GM23338 (cell line): ENCODE measurements around the gene IL1A. TPM values are rescaled to one million over a fixed set of nuclear protein-coding genes. Genes with fewer than 3 reads are reported as not detected.

ENCODE experiments used
- ATAC-seq: fragments of 200-7000 bp; cut with Tn5 transposase; 3 replicates; pipeline ENCODE4 v1.9.1; 2020
- DNase-seq: peaks from one replicate; pipeline ENCODE4 v3.0.0-alpha.2; 2015; ENCODE audit warnings: low spot score
- H2AFZ ChIP-seq: fragments of 200-600 bp; sonication (generic); 2 replicates; pipeline ENCODE4 v1.8.0; 2016; ENCODE audit warnings: antibody characterized with exemption, mild to moderate bottlenecking, moderate library complexity
- H3F3A ChIP-seq: fragments of 200-600 bp; sonication (generic); replicated peaks from 2 replicates; pipeline ENCODE4 v1.8.0; 2017; ENCODE audit warnings: antibody characterized with exemption, mixed run types, low read depth
- H3K27ac ChIP-seq: fragments of 200-600 bp; sonication (generic); 2 replicates; pipeline ENCODE4 v1.6.1; 2016; ENCODE audit warnings: low read depth
- H3K27me3 ChIP-seq: fragments of 200-600 bp; sonication (generic); 2 replicates; pipeline ENCODE4 v1.8.0; 2016; ENCODE audit warnings: mild to moderate bottlenecking, mixed run types, moderate library complexity; ENCODE audit not compliant: insufficient read depth
- H3K36me3 ChIP-seq: fragments of 200-600 bp; sonication (generic); 2 replicates; pipeline ENCODE4 v1.8.0; 2016; ENCODE audit warnings: mild to moderate bottlenecking; ENCODE audit not compliant: insufficient read depth
- H3K4me1 ChIP-seq: fragments of 200-600 bp; sonication (generic); 2 replicates; pipeline ENCODE4 v1.8.0; 2016; ENCODE audit warnings: mild to moderate bottlenecking, moderate library complexity; ENCODE audit not compliant: insufficient read depth
- H3K4me2 ChIP-seq: fragments of 200-600 bp; sonication (generic); 2 replicates; pipeline ENCODE4 v1.7.1; 2017; ENCODE audit warnings: mixed run types
- H3K4me3 ChIP-seq: fragments of 200-600 bp; sonication (generic); 2 replicates; pipeline ENCODE4 v1.6.1; 2016; ENCODE audit warnings: mixed run types
- H3K79me2 ChIP-seq: fragments of 200-600 bp; sonication (generic); replicated peaks from 2 replicates; pipeline ENCODE4 v1.8.0; 2017; ENCODE audit warnings: mild to moderate bottlenecking; ENCODE audit not compliant: insufficient read depth
- H3K9me2 ChIP-seq: fragments of 200-600 bp; sonication (generic); 2 replicates; pipeline ENCODE4 v1.8.0; 2017; ENCODE audit not compliant: insufficient read depth
- H4K20me1 ChIP-seq: fragments of 200-600 bp; sonication (generic); replicated peaks from 2 replicates; pipeline ENCODE4 v1.8.0; 2017; ENCODE audit warnings: mild to moderate bottlenecking; ENCODE audit not compliant: insufficient read depth
- H3K27ac Mint-ChIP-seq: 2 replicates; pipeline ENCODE4 v1.8.0; 2020; ENCODE audit warnings: inconsistent platforms, mild to moderate bottlenecking, moderate library complexity, mixed read lengths
- H3K27me3 Mint-ChIP-seq: 3 replicates; pipeline ENCODE4 v1.8.0; 2022; ENCODE audit warnings: low read depth, mild to moderate bottlenecking, moderate library complexity, mixed read lengths, inconsistent platforms; ENCODE audit not compliant: insufficient read depth, poor library complexity
- H3K36me3 Mint-ChIP-seq: 3 replicates; pipeline ENCODE4 v1.8.0; 2021; ENCODE audit warnings: low read depth, mild to moderate bottlenecking, inconsistent platforms, moderate library complexity, mixed read lengths
- H3K4me1 Mint-ChIP-seq: 3 replicates; pipeline ENCODE4 v1.8.0; 2020; ENCODE audit warnings: mild to moderate bottlenecking, inconsistent platforms, mixed read lengths
- H3K4me3 Mint-ChIP-seq: 3 replicates; pipeline ENCODE4 v1.8.0; 2021; ENCODE audit warnings: moderate library complexity, mild to moderate bottlenecking, inconsistent platforms, mixed read lengths
- H3K9me3 Mint-ChIP-seq: 3 replicates; pipeline ENCODE4 v1.8.0; 2020; ENCODE audit warnings: moderate library complexity, mild to moderate bottlenecking, inconsistent platforms, mixed read lengths
- CREB1 ChIP-seq: fragments of 250-450 bp; sonication (Bioruptor Pico); IDR thresholded peaks from 2 replicates; pipeline ENCODE4 v1.5.0; 2020; ENCODE audit warnings: low read depth, mild to moderate bottlenecking, moderate library complexity
- CTCF ChIP-seq, 2 experiments: fragments of 200-600 bp in 1 of 2; sonication (generic) in 1 of 2; conservative IDR thresholded peaks; 2 replicates each; pipeline versions ENCODE4 v1.5.1 to v1.6.1; 2016 to 2017; ENCODE audit warnings: antibody characterized with exemption in 2 of 2, low read depth in 2 of 2, mild to moderate bottlenecking in 2 of 2, moderate library complexity in 1 of 2
- ETS1 ChIP-seq: IDR thresholded peaks from 2 replicates; pipeline ENCODE4 v1.6.1; 2016; ENCODE audit warnings: antibody characterized with exemption
- EZH2phosphoT487 ChIP-seq: fragments of 200-600 bp; sonication (generic); IDR thresholded peaks from one replicate; pipeline ENCODE4 v1.8.1; 2018; ENCODE audit warnings: antibody characterized with exemption; ENCODE audit not compliant: unreplicated experiment
- JUNB ChIP-seq: IDR thresholded peaks from one replicate; pipeline ENCODE4 v1.6.1; 2016; ENCODE audit warnings: antibody characterized with exemption; ENCODE audit not compliant: unreplicated experiment
- NANOG ChIP-seq: IDR thresholded peaks from 2 replicates; pipeline ENCODE4 v1.6.1; 2016; ENCODE audit warnings: antibody characterized with exemption, borderline replicate concordance
- POLR2AphosphoS5 ChIP-seq: IDR thresholded peaks from 2 replicates; pipeline ENCODE4 v1.6.1; 2016; ENCODE audit warnings: antibody characterized with exemption, low read depth
- REST ChIP-seq: IDR thresholded peaks from one replicate; pipeline ENCODE4 v1.6.1; 2018; ENCODE audit warnings: antibody characterized with exemption; ENCODE audit not compliant: unreplicated experiment
- STAT1 ChIP-seq: IDR thresholded peaks from one replicate; pipeline ENCODE4 v1.6.1; 2016; ENCODE audit warnings: antibody characterized with exemption; ENCODE audit not compliant: unreplicated experiment
- ZNF331 ChIP-seq: fragments of 250-450 bp; sonication (Bioruptor Pico); IDR thresholded peaks from 2 replicates; pipeline ENCODE4 v1.5.0; 2020; ENCODE audit warnings: low read depth, mild to moderate bottlenecking, moderate library complexity
- ZNF462 ChIP-seq: fragments of 250-450 bp; sonication (Bioruptor Pico); IDR thresholded peaks from 2 replicates; pipeline ENCODE4 v1.5.0; 2020; ENCODE audit warnings: mild to moderate bottlenecking, moderate library complexity
- polyA plus RNA-seq: library from polyadenylated mRNA; unstranded; fragments of >200 nt; fragmentation: Nextera tagmentation; extraction: Ambion mirVana; gene quantifications from 2 replicates; pipeline ENCODE4 v1.2.1, GENCODE V29; 2016
- total RNA-seq: library from RNA; depleted of rRNA; stranded (reverse); fragments of >200 nt; shearing (Covaris generic); gene quantifications from 2 replicates; pipeline ENCODE4 v1.2.3, GENCODE V29; 2014

IL1A gene
- total and polyA plus RNA-seq, 2 experiments from 2014 or later, result 0.65 to 0.73 TPM

- H3K4me3 Mint-ChIP-seq, result no peak overlapping the region
- no peak overlapping the region for H3K27ac Mint-ChIP-seq
- Histone ChIP-seq H3K4me3 (no peak overlapping the region), H3F3A (no peaks in the 10 kb centered on the region), H3K4me1 (no peaks in the 10 kb centered on the region; the same call in 1 of the 2 replicates), H4K20me1 (no peaks in the 10 kb centered on the region), H3K27me3 (no peaks in the 10 kb centered on the region), H3K27ac (no peak overlapping the region), H3K4me2 (no peak overlapping the region), H3K9me2 (no peaks in the 10 kb centered on the region), H2AFZ (no peak overlapping the region), H3K79me2 (no peaks in the 10 kb centered on the region), H3K36me3 (no peaks in the 10 kb centered on the region)
- no peaks in the 10 kb centered on the region for H3K4me1 Mint-ChIP-seq
- H3K9me3 Mint-ChIP-seq, result no peaks in the 10 kb centered on the region
- DNase-seq (no peak), ATAC-seq (no peak)
- TF ChIP-seq ZNF462 (CRISPR knock-in tag) (no peak), ZNF331 (CRISPR knock-in tag) (no peak), CTCF (conservative IDR thresholded peaks at IDR 0.05; ENCODE audit: low read depth in 2 of 2) (no peak), ETS1 (no peak), STAT1 (no peak), EZH2phosphoT487 (no peak), CREB1 (CRISPR knock-in tag) (no peak), REST (no peak), NANOG (no peak), POLR2AphosphoS5 (no peak), JUNB (no peak)
- H3K36me3 Mint-ChIP-seq, result no peaks in the 10 kb centered on the region
- H3K27me3 Mint-ChIP-seq, result peaks cover 7% of the 10 kb centered on the region
These were observed 60.3 kb downstream of the IL1A start for GRCh38 chr2:112723995-112724394.
